Glutamatergic neuron (in vitro differentiated cells): ENCODE results near the gene GRID1. TPM values are rescaled to one million over a fixed set of nuclear protein-coding genes. Genes with fewer than 3 reads are reported as not detected.

Experiments
- DNase-seq: peaks from one replicate; pipeline ENCODE4 v3.0.0; 2022
- H3K27ac Mint-ChIP-seq: one replicate; pipeline ENCODE4 v1.8.0; 2020; ENCODE audit warnings: mild to moderate bottlenecking, mixed read lengths, inconsistent platforms; ENCODE audit not compliant: unreplicated experiment
- H3K27me3 Mint-ChIP-seq: one replicate; pipeline ENCODE4 v1.8.0; 2020; ENCODE audit warnings: mild to moderate bottlenecking, moderate library complexity, mixed read lengths, inconsistent platforms; ENCODE audit not compliant: unreplicated experiment
- H3K36me3 Mint-ChIP-seq: one replicate; pipeline ENCODE4 v1.8.0; 2020; ENCODE audit warnings: mild to moderate bottlenecking, mixed read lengths, inconsistent platforms; ENCODE audit not compliant: unreplicated experiment
- H3K4me1 Mint-ChIP-seq: one replicate; pipeline ENCODE4 v1.8.0; 2020; ENCODE audit warnings: mild to moderate bottlenecking, low read depth, mixed read lengths, inconsistent platforms; ENCODE audit not compliant: unreplicated experiment
- H3K4me3 Mint-ChIP-seq: one replicate; pipeline ENCODE4 v1.8.0; 2020; ENCODE audit warnings: mild to moderate bottlenecking, mixed read lengths, inconsistent platforms; ENCODE audit not compliant: unreplicated experiment
- H3K9me3 Mint-ChIP-seq: one replicate; pipeline ENCODE4 v1.8.0; 2020; ENCODE audit warnings: mild to moderate bottlenecking, moderate library complexity, mixed read lengths, inconsistent platforms; ENCODE audit not compliant: unreplicated experiment
- total RNA-seq: library from RNA; stranded (reverse); fragmentation: NEBNext Ultra II Directional; extraction: Animal tissue kit (Norgen Biotek cat#: 25700); gene quantifications from one replicate; pipeline ENCODE4 v1.2.1, GENCODE V29; 2021; ENCODE audit not compliant: unreplicated experiment
- TF ChIP-seq, protein P1 (sequence below): fragments of 200-600 bp; sonication (generic); IDR thresholded peaks from one replicate; pipeline ENCODE4 v1.5.0; 2021; ENCODE audit not compliant: partially characterized antibody, unreplicated experiment

The GRID1 gene
- total RNA-seq, 1 donor from 2014 or later: 8.0 TPM

DNA sequence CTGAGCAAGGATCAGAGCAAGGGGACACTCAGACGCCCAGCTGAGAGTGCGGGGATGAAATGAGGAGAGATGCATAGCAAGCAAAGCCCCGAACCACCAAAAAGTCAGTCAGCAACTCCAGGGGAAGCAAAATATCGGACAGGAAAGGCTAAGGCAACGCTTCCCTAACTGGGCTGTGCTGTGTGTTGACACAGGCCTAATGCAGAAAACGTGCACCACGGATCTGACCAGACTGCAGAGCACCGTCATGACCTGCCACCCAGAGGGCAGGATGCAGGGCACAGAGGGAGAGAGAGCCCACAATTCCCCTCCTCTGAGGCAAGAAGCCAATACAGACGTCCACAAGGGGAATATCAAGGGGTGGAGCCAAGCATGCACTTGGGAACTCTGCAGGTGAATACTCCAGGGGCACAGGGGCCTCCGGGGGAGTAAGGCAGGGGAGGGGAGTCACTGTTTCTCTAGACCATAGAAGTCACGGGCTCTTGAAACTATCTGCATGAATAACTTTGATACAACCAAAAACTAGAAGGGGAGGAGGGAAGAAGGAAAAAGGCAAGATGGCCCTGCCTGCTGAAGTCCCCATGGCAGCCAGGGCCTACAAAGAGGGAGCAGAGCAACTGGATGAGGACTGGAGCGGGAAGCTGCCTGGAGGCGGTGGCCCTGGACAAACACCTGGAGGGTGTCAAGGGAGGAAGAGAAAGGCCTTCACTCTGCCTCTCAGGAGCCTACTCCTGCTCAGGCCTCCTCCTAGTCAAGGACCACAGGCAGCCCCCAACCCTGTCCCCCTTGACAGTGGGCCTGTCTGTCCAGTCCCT, 26.2 kb downstream of the GRID1 start:
- DNase-seq: peak; percentile 12
- TF ChIP-seq, protein P1, sequence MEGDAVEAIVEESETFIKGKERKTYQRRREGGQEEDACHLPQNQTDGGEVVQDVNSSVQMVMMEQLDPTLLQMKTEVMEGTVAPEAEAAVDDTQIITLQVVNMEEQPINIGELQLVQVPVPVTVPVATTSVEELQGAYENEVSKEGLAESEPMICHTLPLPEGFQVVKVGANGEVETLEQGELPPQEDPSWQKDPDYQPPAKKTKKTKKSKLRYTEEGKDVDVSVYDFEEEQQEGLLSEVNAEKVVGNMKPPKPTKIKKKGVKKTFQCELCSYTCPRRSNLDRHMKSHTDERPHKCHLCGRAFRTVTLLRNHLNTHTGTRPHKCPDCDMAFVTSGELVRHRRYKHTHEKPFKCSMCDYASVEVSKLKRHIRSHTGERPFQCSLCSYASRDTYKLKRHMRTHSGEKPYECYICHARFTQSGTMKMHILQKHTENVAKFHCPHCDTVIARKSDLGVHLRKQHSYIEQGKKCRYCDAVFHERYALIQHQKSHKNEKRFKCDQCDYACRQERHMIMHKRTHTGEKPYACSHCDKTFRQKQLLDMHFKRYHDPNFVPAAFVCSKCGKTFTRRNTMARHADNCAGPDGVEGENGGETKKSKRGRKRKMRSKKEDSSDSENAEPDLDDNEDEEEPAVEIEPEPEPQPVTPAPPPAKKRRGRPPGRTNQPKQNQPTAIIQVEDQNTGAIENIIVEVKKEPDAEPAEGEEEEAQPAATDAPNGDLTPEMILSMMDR: no peak
- Mint-ChIP-seq H3K36me3 (no peaks in the 10 kb centered on the region), H3K27ac (no peak overlapping the region), H3K27me3 (peaks cover 7% of the 10 kb centered on the region), H3K4me3 (no peak overlapping the region), H3K9me3 (peaks cover 2% of the 10 kb centered on the region), H3K4me1 (peaks cover 2% of the 10 kb centered on the region)

GRCh38 chr10:86339226-86339865, 27.2 kb downstream of the GRID1 start:
- no peak overlapping the region for H3K4me3 Mint-ChIP-seq
- TF ChIP-seq, protein P1: no peak
- H3K4me1 Mint-ChIP-seq: peaks cover 2% of the 10 kb centered on the region
- H3K27ac Mint-ChIP-seq: no peak overlapping the region
- peaks cover 5% of the 10 kb centered on the region for H3K27me3 Mint-ChIP-seq
- peak; percentile 3 for DNase-seq
- H3K36me3 Mint-ChIP-seq: no peaks in the 10 kb centered on the region
- H3K9me3 Mint-ChIP-seq: peaks cover 2% of the 10 kb centered on the region

- Mint-ChIP-seq H3K4me3 (no peak overlapping the region), H3K36me3 (no peaks in the 10 kb centered on the region), H3K9me3 (peaks cover 2% of the 10 kb centered on the region), H3K27me3 (peaks cover 8% of the 10 kb centered on the region), H3K4me1 (peaks cover 2% of the 10 kb centered on the region), H3K27ac (no peak overlapping the region)
- TF ChIP-seq, protein P1: no peak
- DNase-seq: peak; percentile 12
Measured at GRCh38 chr10:86337121-86337601, 29.4 kb downstream of the GRID1 start.

DNA sequence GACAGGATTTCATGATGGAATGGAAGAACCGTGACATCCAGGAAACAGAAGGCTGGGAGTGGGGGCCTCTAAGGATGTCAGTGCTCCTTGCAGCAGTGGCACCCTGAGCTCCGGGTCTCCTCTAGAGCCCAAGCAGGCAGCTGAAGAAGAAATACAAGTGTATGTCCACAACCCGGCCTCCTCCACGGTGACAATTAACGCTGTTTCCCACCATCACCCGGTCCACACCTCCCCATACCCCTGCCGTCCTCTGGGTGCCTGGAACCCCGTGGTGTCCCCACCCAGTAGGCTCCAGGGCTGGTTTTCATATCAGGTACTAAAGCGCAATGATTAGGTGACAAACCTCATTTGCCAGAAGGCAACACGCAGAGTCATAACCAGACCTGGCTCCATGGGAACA, 30.3 kb downstream of the GRID1 start:
- Mint-ChIP-seq H3K4me3 (no peak overlapping the region), H3K4me1 (peaks cover 2% of the 10 kb centered on the region), H3K27ac (no peak overlapping the region), H3K9me3 (peaks cover 2% of the 10 kb centered on the region), H3K27me3 (peaks cover 8% of the 10 kb centered on the region), H3K36me3 (no peaks in the 10 kb centered on the region)
- TF ChIP-seq, protein P1: no peak
- DNase-seq: peak; percentile 5

- Mint-ChIP-seq H3K4me3 (no peak overlapping the region), H3K36me3 (no peaks in the 10 kb centered on the region), H3K27me3 (peaks cover 8% of the 10 kb centered on the region), H3K27ac (no peak overlapping the region), H3K9me3 (peaks cover 2% of the 10 kb centered on the region), H3K4me1 (no peaks in the 10 kb centered on the region)
- TF ChIP-seq, protein P1: no peak
- peak; percentile 1 for DNase-seq
Measured at GRCh38 chr10:86335831-86336230, 30.8 kb downstream of the GRID1 start.
